ENCODE data around the gene PIP5K1B.

PIP5K1B gene

DNA sequence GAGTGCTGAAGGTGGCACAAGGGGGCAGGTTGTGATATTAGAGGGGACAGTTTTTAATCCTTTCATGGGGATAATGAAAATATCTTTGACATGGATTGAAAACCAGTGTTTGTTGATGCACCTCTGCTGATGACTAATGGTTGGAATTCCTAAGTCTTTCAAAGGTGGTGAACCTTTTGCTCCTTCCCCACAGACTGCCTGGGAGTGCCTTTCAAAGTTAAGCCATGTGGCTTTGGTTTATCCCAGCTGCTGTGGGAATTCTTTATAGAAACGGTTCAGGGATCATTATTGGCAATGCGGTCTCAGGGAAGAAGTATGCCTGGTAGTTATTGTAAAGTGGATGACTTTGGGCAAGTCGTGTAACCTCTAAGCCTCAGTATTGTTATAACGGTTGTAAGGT, 45.7 kb downstream of the PIP5K1B start:
- H3K9ac ChIP-seq, result no peak overlapping the region
- no peaks in the 10 kb centered on the region for H3K36me3 ChIP-seq (ENCODE audit: control insufficient read depth, insufficient read depth, low read length)
- no peak for TF ChIP-seq CTCF (IDR thresholded peaks at IDR 0.05)
- H3K27me3 ChIP-seq (ENCODE audit: control insufficient read depth, insufficient read depth, low read length), result no peaks in the 10 kb centered on the region
- no peak overlapping the region for H2AFZ ChIP-seq
- H3K4me2 ChIP-seq (ENCODE audit: low read length), result no peak overlapping the region
- no peak overlapping the region for H3K27ac ChIP-seq
- no peak overlapping the region for H3K4me3 ChIP-seq (ENCODE audit: low read depth, low read length)
- no peaks in the 10 kb centered on the region for H3K4me1 ChIP-seq
- H3K9me3 ChIP-seq (ENCODE audit: control insufficient read depth, low read length), result no peaks in the 10 kb centered on the region
- no peaks in the 10 kb centered on the region for H3K79me2 ChIP-seq

GRCh38 chr9:68751556-68751955, 46.5 kb downstream of the PIP5K1B start:
- H3K9ac ChIP-seq, result no peak overlapping the region
- no peak overlapping the region for H3K4me3 ChIP-seq (ENCODE audit: low read depth, low read length)
- no peak overlapping the region for H3K27ac ChIP-seq
- no peaks in the 10 kb centered on the region for H3K4me1 ChIP-seq
- H3K79me2 ChIP-seq, result no peaks in the 10 kb centered on the region
- TF ChIP-seq CTCF (IDR thresholded peaks at IDR 0.05), result no peak
- no peak overlapping the region for H2AFZ ChIP-seq
- H3K36me3 ChIP-seq (ENCODE audit: control insufficient read depth, insufficient read depth, low read length), result no peaks in the 10 kb centered on the region
- no peaks in the 10 kb centered on the region for H3K27me3 ChIP-seq (ENCODE audit: control insufficient read depth, insufficient read depth, low read length)
- no peaks in the 10 kb centered on the region for H3K9me3 ChIP-seq (ENCODE audit: control insufficient read depth, low read length)
- no peak overlapping the region for H3K4me2 ChIP-seq (ENCODE audit: low read length)

GRCh38 chr9:68755051-68755450, 50.0 kb downstream of the PIP5K1B start:
- Histone ChIP-seq H3K4me1 (no peaks in the 10 kb centered on the region), H3K9ac (no peak overlapping the region), H3K79me2 (no peaks in the 10 kb centered on the region)

DNA sequence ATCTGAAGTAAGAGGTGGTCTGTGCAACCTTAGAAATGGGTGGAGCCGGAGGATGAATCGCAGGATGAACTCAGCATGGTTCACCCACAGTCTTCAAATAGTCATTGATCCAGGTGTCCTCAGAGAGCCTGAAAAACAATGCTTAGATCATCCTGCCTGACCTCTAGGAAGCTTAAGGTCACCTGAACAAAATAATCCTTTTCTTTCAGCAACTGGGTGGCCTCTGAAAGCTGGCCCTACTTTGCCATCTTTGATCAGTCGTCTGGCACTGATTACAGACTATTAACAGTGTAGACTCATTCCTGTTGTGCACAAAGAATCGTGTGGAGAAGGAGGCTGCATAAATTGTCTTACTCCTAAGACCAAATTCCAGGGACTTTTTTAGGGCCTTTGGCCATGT, 50.7 kb downstream of the PIP5K1B start:
- H3K4me2 ChIP-seq (ENCODE audit: low read length), result no peak overlapping the region
- no peaks in the 10 kb centered on the region for H3K27me3 ChIP-seq (ENCODE audit: control insufficient read depth, insufficient read depth, low read length)
- TF ChIP-seq CTCF (IDR thresholded peaks at IDR 0.05), result no peak
- H2AFZ ChIP-seq, result no peak overlapping the region
- H3K79me2 ChIP-seq, result no peaks in the 10 kb centered on the region
- H3K9ac ChIP-seq, result no peak overlapping the region
- no peaks in the 10 kb centered on the region for H3K4me1 ChIP-seq
- no peak overlapping the region for H3K27ac ChIP-seq
- no peaks in the 10 kb centered on the region for H3K36me3 ChIP-seq (ENCODE audit: control insufficient read depth, insufficient read depth, low read length)
- no peak overlapping the region for H3K4me3 ChIP-seq (ENCODE audit: low read depth, low read length)
- no peaks in the 10 kb centered on the region for H3K9me3 ChIP-seq (ENCODE audit: control insufficient read depth, low read length)

More at GRCh38 chr9:68755051-68755450, 50.0 kb downstream of the PIP5K1B start:
- Histone ChIP-seq H3K27ac (no peak overlapping the region), H3K36me3 (ENCODE audit: control insufficient read depth, insufficient read depth, low read length) (no peaks in the 10 kb centered on the region), H2AFZ (no peak overlapping the region), H3K27me3 (ENCODE audit: control insufficient read depth, insufficient read depth, low read length) (no peaks in the 10 kb centered on the region), H3K4me3 (ENCODE audit: low read depth, low read length) (no peak overlapping the region), H3K9me3 (ENCODE audit: control insufficient read depth, low read length) (no peaks in the 10 kb centered on the region), H3K4me2 (ENCODE audit: low read length) (no peak overlapping the region)
- no peak for TF ChIP-seq CTCF (IDR thresholded peaks at IDR 0.05)

DNA sequence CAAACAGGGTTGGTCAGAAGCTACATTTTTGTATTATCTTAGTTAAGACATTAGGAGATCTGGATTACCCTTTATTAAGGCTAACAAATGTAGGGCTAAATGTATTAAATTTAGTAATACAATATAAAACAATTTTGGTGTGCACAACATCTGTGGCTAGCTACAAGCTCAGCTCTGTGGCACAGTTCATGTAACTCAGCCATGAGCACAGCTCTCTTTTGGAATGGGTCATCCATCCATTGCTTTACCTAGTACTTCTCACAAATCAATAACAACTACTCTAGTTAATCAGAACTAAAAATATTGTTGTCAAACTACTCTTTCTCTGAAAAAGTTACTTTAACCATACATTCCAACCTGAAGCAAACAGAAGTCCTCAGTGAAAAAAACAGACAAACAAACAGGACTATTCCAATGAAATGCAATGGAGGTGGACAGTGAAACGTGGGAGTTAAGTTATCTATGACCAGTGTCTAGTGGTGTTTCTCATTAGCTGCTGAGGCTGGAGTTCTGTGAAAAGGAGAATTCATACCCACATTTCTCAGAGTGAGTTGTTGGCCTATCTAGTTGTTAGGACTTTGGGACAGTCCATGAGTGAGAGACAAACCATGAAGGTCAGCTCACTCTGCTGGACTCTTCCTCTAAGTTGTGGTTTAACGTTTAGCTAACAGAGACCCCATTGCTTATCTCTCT, 55.1 kb downstream of the PIP5K1B start:
- H3K4me3 ChIP-seq (ENCODE audit: low read depth, low read length), result no peak overlapping the region
- no peaks in the 10 kb centered on the region for H3K36me3 ChIP-seq (ENCODE audit: control insufficient read depth, insufficient read depth, low read length)
- no peaks in the 10 kb centered on the region for H3K9me3 ChIP-seq (ENCODE audit: control insufficient read depth, low read length)
- H3K9ac ChIP-seq, result no peak overlapping the region
- H3K27ac ChIP-seq, result no peak overlapping the region
- TF ChIP-seq CTCF (IDR thresholded peaks at IDR 0.05), result no peak
- no peaks in the 10 kb centered on the region for H3K79me2 ChIP-seq
- H2AFZ ChIP-seq, result no peak overlapping the region
- no peaks in the 10 kb centered on the region for H3K27me3 ChIP-seq (ENCODE audit: control insufficient read depth, insufficient read depth, low read length)
- no peaks in the 10 kb centered on the region for H3K4me1 ChIP-seq
- no peak overlapping the region for H3K4me2 ChIP-seq (ENCODE audit: low read length)
